ENCODE measurements around the gene ADAMTSL5. TPM values are rescaled to one million over a fixed set of nuclear protein-coding genes. Genes with fewer than 3 reads are reported as not detected.

ADAMTSL5 gene
- total and polyA plus RNA-seq, 2 of the 13 experiments (the other 11 are each of a cell fraction or from before 2014, with no cell fraction given) = 0.60 to 2.7 TPM

GRCh38 chr19:1478934-1479707 is 33.7 kb downstream of the ADAMTSL5 start, which contains the start of gene C19orf25 (continued):
- TF ChIP-seq ZNF784 (CRISPR knock-in tag; IDR thresholded peaks at IDR 0.05; ENCODE audit: borderline replicate concordance) = no peak
- no peak for TF ChIP-seq MXD4 (CRISPR knock-in tag; IDR thresholded peaks at IDR 0.05)
- TF ChIP-seq HNF1A (IDR thresholded peaks at IDR 0.05; ENCODE audit: low read depth) = no peak
- TF ChIP-seq HNF1A (CRISPR knock-in tag; IDR thresholded peaks at IDR 0.05; ENCODE audit: borderline replicate concordance) = no peak
- peak; percentile 40; the same call in 1 of the 2 replicates for TF ChIP-seq ZNF503 (CRISPR knock-in tag; IDR thresholded peaks at IDR 0.05)
- no peak for TF ChIP-seq ZNF576 (CRISPR knock-in tag; IDR thresholded peaks at IDR 0.05)
- no peak for TF ChIP-seq GLI4 (CRISPR knock-in tag; IDR thresholded peaks at IDR 0.05; ENCODE audit: borderline replicate concordance)
- TF ChIP-seq HBP1 (CRISPR knock-in tag; IDR thresholded peaks at IDR 0.05; ENCODE audit: low read depth) = peak; percentile 48; the same call in 1 of the 2 replicates
- TF ChIP-seq NFIC (IDR thresholded peaks at IDR 0.05; ENCODE audit: low read length) = no peak
- TF ChIP-seq ZFP41 (CRISPR knock-in tag; IDR thresholded peaks at IDR 0.05; ENCODE audit: borderline replicate concordance) = peak; percentile 79; the same call in 1 of the 2 replicates
- 0 out of 2 replicates have a peak, but pooled peaks have one; percentile 35 for TF ChIP-seq SRY (CRISPR knock-in tag; IDR thresholded peaks at IDR 0.05)
- no peak for TF ChIP-seq FOXM1 (CRISPR knock-in tag; IDR thresholded peaks at IDR 0.05)
- TF ChIP-seq REPIN1 (CRISPR knock-in tag; IDR thresholded peaks at IDR 0.05; ENCODE audit: borderline replicate concordance, low read depth) = peak; percentile 68; the same call in 1 of the 2 replicates
- TF ChIP-seq MZF1 (CRISPR knock-in tag; IDR thresholded peaks at IDR 0.05; ENCODE audit: borderline replicate concordance) = no peak
- no peak for TF ChIP-seq FUBP1 (CRISPR knock-in tag; IDR thresholded peaks at IDR 0.05; ENCODE audit: borderline replicate concordance)
- no peak for TF ChIP-seq ZFP36L1 (CRISPR knock-in tag; IDR thresholded peaks at IDR 0.05)
- no peak for TF ChIP-seq POLR2AphosphoS2 (IDR thresholded peaks at IDR 0.05; ENCODE audit: low read depth, low read length)
- TF ChIP-seq ZNF703 (CRISPR knock-in tag; IDR thresholded peaks at IDR 0.05; ENCODE audit: borderline replicate concordance) = no peak

All from HepG2 (cell line).